WTC11 (cell line): ENCODE data around the gene NHSL2. TPM values are rescaled to one million over a fixed set of nuclear protein-coding genes. Genes with fewer than 3 reads are reported as not detected.

ENCODE experiments used
- ATAC-seq: fragments of 200-7000 bp; cut with Tn5 transposase; 2 replicates; pipeline ENCODE4 v1.10.0; 2021; ENCODE audit warnings: mild to moderate bottlenecking, moderate library complexity
- CTCF ChIA-PET: fragments of 300-600 bp; sonication (Branson Sonifier 250); formaldehyde crosslinking; loops from one replicate; lab custom pipeline; 2021; ENCODE audit warnings: antibody characterized with exemption; lab: Charles Lee
- POLR2A ChIA-PET: fragments of 350-600 bp; sonication (Branson Sonifier 250); formaldehyde crosslinking; loops from one replicate; lab custom pipeline; 2021; ENCODE audit warnings: antibody characterized with exemption; lab: Charles Lee
- DNase-seq: peaks from one replicate; pipeline ENCODE4 v3.0.0; 2021; ENCODE audit warnings: low spot score
- H3K27ac Mint-ChIP-seq: 2 replicates; pipeline ENCODE4 v1.8.0; 2021; ENCODE audit warnings: mixed read lengths
- H3K27me3 Mint-ChIP-seq: 2 replicates; pipeline ENCODE4 v1.8.0; 2021; ENCODE audit warnings: low read depth, mild to moderate bottlenecking, moderate library complexity, mixed read lengths
- H3K36me3 Mint-ChIP-seq: 2 replicates; pipeline ENCODE4 v1.8.0; 2021; ENCODE audit warnings: mixed read lengths
- H3K4me1 Mint-ChIP-seq: 2 replicates; pipeline ENCODE4 v1.8.0; 2022; ENCODE audit warnings: mixed read lengths
- H3K4me3 Mint-ChIP-seq: 2 replicates; pipeline ENCODE4 v1.8.0; 2021; ENCODE audit warnings: mild to moderate bottlenecking, moderate library complexity, mixed read lengths
- H3K9me3 Mint-ChIP-seq: 2 replicates; pipeline ENCODE4 v1.8.0; 2021; ENCODE audit warnings: mixed read lengths
- ERG ChIP-seq: fragments of 250-450 bp; sonication (Bioruptor Pico); IDR thresholded peaks from 2 replicates; pipeline ENCODE4 v1.8.0; 2021; ENCODE audit warnings: mild to moderate bottlenecking
- HMGXB4 ChIP-seq: sonication (generic); formaldehyde crosslinking; IDR thresholded peaks from 2 replicates; pipeline ENCODE4 v1.8.1; 2023; ENCODE audit warnings: mild to moderate bottlenecking, moderate library complexity, missing genetic modification reagents
- IRF2 ChIP-seq: sonication (generic); formaldehyde crosslinking; IDR thresholded peaks from 2 replicates; pipeline ENCODE4 v1.8.0; 2022; ENCODE audit warnings: low read depth, missing genetic modification reagents, borderline replicate concordance
- MLX ChIP-seq: sonication (generic); formaldehyde crosslinking; IDR thresholded peaks from 2 replicates; pipeline ENCODE4 v1.8.1; 2023; ENCODE audit warnings: mild to moderate bottlenecking, missing genetic modification reagents, moderate library complexity
- NR1H2 ChIP-seq: sonication (generic); formaldehyde crosslinking; IDR thresholded peaks from 2 replicates; pipeline ENCODE4 v1.9.0; 2021; ENCODE audit warnings: mild to moderate bottlenecking, moderate library complexity, missing genetic modification reagents
- SMAD3 ChIP-seq: sonication (generic); formaldehyde crosslinking; IDR thresholded peaks from 2 replicates; pipeline ENCODE4 v1.8.0; 2022; ENCODE audit warnings: missing genetic modification reagents, mild to moderate bottlenecking, borderline replicate concordance
- SMAD4 ChIP-seq: sonication (generic); formaldehyde crosslinking; IDR thresholded peaks from 2 replicates; pipeline ENCODE4 v1.8.0; 2022; ENCODE audit warnings: mild to moderate bottlenecking, missing genetic modification reagents
- SOX15 ChIP-seq: fragments of 250-450 bp; sonication (Bioruptor Pico); IDR thresholded peaks from 2 replicates; pipeline ENCODE4 v1.9.0; 2021; ENCODE audit warnings: mild to moderate bottlenecking
- USF1 ChIP-seq: sonication (generic); formaldehyde crosslinking; IDR thresholded peaks from 2 replicates; pipeline ENCODE4 v1.8.0; 2022; ENCODE audit warnings: mild to moderate bottlenecking, missing genetic modification reagents
- ZMAT4 ChIP-seq: fragments of 250-450 bp; sonication (Bioruptor Pico); IDR thresholded peaks from 2 replicates; pipeline ENCODE4 v1.9.0; 2021; ENCODE audit warnings: mild to moderate bottlenecking
- ZNF263 ChIP-seq: sonication (generic); formaldehyde crosslinking; IDR thresholded peaks from 2 replicates; pipeline ENCODE4 v1.8.1; 2022; ENCODE audit warnings: low read depth, mild to moderate bottlenecking, moderate library complexity, missing genetic modification reagents
- ZNF423 ChIP-seq: fragments of 250-450 bp; sonication (Bioruptor Pico); IDR thresholded peaks from 2 replicates; pipeline ENCODE4 v2.1.2; 2022; ENCODE audit warnings: mild to moderate bottlenecking, moderate library complexity
- ZNF425 ChIP-seq: fragments of 250-450 bp; sonication (Bioruptor Pico); conservative IDR thresholded peaks from 2 replicates; pipeline ENCODE4 v1.9.0; 2021; ENCODE audit warnings: mild to moderate bottlenecking
- total RNA-seq: library from RNA; stranded (reverse); gene quantifications from 3 replicates; pipeline ENCODE4 v1.2.3, GENCODE V29; 2021
- TF ChIP-seq, protein P1 (sequence below): fragments of 250-450 bp; sonication (Bioruptor Pico); IDR thresholded peaks from 2 replicates; pipeline ENCODE4 v1.9.0; 2021; ENCODE audit warnings: mild to moderate bottlenecking, borderline replicate concordance
- TF ChIP-seq, protein P2 (sequence below): sonication (generic); formaldehyde crosslinking; IDR thresholded peaks from 2 replicates; pipeline ENCODE4 v1.8.1; 2022; ENCODE audit warnings: mild to moderate bottlenecking, moderate library complexity, missing genetic modification reagents
- TF ChIP-seq, protein P3 (sequence below): fragments of 200-600 bp; IDR thresholded peaks from 2 replicates; pipeline ENCODE4 v1.8.0; 2022; ENCODE audit warnings: antibody characterized with exemption
- TF ChIP-seq, protein P4 (sequence below): sonication (generic); formaldehyde crosslinking; IDR thresholded peaks from 2 replicates; pipeline ENCODE4 v1.8.0; 2023; ENCODE audit warnings: missing genetic modification reagents

Gene NHSL2
- total RNA-seq, 1 experiment from 2014 or later: 7.9 TPM

DNA sequence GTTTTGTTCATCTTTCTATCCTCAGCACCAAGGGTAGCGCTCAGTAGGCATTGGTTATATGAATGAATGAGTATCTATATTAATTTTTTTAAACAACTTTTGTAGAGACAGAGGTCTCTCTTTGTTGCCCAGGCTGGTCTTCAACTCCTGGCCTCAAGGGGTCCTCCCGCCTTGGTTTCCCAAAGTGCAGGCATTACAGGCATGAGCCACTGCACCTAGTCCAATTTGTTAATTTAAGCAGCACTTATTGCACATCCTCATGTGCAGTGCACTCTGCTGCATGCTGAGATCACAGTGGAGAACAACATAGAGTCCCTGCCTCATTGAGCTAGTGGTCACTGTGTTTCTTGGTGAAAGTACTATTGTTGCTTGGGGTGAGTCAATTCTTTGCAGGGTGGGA is 94.4 kb downstream of the NHSL2 start (continued):
- TF ChIP-seq, protein P1, sequence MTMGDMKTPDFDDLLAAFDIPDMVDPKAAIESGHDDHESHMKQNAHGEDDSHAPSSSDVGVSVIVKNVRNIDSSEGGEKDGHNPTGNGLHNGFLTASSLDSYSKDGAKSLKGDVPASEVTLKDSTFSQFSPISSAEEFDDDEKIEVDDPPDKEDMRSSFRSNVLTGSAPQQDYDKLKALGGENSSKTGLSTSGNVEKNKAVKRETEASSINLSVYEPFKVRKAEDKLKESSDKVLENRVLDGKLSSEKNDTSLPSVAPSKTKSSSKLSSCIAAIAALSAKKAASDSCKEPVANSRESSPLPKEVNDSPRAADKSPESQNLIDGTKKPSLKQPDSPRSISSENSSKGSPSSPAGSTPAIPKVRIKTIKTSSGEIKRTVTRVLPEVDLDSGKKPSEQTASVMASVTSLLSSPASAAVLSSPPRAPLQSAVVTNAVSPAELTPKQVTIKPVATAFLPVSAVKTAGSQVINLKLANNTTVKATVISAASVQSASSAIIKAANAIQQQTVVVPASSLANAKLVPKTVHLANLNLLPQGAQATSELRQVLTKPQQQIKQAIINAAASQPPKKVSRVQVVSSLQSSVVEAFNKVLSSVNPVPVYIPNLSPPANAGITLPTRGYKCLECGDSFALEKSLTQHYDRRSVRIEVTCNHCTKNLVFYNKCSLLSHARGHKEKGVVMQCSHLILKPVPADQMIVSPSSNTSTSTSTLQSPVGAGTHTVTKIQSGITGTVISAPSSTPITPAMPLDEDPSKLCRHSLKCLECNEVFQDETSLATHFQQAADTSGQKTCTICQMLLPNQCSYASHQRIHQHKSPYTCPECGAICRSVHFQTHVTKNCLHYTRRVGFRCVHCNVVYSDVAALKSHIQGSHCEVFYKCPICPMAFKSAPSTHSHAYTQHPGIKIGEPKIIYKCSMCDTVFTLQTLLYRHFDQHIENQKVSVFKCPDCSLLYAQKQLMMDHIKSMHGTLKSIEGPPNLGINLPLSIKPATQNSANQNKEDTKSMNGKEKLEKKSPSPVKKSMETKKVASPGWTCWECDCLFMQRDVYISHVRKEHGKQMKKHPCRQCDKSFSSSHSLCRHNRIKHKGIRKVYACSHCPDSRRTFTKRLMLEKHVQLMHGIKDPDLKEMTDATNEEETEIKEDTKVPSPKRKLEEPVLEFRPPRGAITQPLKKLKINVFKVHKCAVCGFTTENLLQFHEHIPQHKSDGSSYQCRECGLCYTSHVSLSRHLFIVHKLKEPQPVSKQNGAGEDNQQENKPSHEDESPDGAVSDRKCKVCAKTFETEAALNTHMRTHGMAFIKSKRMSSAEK (CRISPR knock-in tag): no peak
- TF ChIP-seq, protein P2, sequence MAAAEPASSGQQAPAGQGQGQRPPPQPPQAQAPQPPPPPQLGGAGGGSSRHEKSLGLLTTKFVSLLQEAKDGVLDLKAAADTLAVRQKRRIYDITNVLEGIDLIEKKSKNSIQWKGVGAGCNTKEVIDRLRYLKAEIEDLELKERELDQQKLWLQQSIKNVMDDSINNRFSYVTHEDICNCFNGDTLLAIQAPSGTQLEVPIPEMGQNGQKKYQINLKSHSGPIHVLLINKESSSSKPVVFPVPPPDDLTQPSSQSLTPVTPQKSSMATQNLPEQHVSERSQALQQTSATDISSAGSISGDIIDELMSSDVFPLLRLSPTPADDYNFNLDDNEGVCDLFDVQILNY: no peak
- no peak for TF ChIP-seq HMGXB4
- no peak for TF ChIP-seq SMAD3 (CRISPR knock-in tag)
- TF ChIP-seq, protein P3, sequence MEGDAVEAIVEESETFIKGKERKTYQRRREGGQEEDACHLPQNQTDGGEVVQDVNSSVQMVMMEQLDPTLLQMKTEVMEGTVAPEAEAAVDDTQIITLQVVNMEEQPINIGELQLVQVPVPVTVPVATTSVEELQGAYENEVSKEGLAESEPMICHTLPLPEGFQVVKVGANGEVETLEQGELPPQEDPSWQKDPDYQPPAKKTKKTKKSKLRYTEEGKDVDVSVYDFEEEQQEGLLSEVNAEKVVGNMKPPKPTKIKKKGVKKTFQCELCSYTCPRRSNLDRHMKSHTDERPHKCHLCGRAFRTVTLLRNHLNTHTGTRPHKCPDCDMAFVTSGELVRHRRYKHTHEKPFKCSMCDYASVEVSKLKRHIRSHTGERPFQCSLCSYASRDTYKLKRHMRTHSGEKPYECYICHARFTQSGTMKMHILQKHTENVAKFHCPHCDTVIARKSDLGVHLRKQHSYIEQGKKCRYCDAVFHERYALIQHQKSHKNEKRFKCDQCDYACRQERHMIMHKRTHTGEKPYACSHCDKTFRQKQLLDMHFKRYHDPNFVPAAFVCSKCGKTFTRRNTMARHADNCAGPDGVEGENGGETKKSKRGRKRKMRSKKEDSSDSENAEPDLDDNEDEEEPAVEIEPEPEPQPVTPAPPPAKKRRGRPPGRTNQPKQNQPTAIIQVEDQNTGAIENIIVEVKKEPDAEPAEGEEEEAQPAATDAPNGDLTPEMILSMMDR: no peak
- no peak for TF ChIP-seq ZMAT4

- H3K4me1 Mint-ChIP-seq: peaks cover 36% of the 10 kb centered on the region
- POLR2A ChIA-PET: no interaction called here
- H3K27me3 Mint-ChIP-seq: no peaks in the 10 kb centered on the region
- no peak overlapping the region for H3K4me3 Mint-ChIP-seq
- H3K36me3 Mint-ChIP-seq: peaks cover 20% of the 10 kb centered on the region
- DNase-seq: no peak
- TF ChIP-seq NR1H2 (no peak), SMAD4 (CRISPR knock-in tag) (no peak), ZNF423 (no peak), ZNF263 (CRISPR knock-in tag) (no peak), ERG (CRISPR knock-in tag) (no peak), ZNF425 (CRISPR knock-in tag) (no peak), USF1 (CRISPR knock-in tag) (no peak), SOX15 (CRISPR knock-in tag) (no peak), IRF2 (no peak), MLX (no peak)
- TF ChIP-seq, protein P4, sequence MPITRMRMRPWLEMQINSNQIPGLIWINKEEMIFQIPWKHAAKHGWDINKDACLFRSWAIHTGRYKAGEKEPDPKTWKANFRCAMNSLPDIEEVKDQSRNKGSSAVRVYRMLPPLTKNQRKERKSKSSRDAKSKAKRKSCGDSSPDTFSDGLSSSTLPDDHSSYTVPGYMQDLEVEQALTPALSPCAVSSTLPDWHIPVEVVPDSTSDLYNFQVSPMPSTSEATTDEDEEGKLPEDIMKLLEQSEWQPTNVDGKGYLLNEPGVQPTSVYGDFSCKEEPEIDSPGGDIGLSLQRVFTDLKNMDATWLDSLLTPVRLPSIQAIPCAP (CRISPR knock-in tag): no peak
- CTCF ChIA-PET: interaction anchor here (1.1 kb wide), 1 partner anchor 15 kb away, joined by 3 read pairs; no protein-coding TSS in a partner anchor
- H3K9me3 Mint-ChIP-seq: no peaks in the 10 kb centered on the region
- no peak for ATAC-seq
- no peak overlapping the region for H3K27ac Mint-ChIP-seq
Measured at GRCh38 chrX:72006461-72006860, 95.8 kb downstream of the NHSL2 start.
